CD14-positive monocyte (primary cell): ENCODE measurements around the gene CPT1A. TPM values are rescaled to one million over a fixed set of nuclear protein-coding genes. Genes with fewer than 3 reads are reported as not detected.

Source experiments
- DNase-seq, 3 donors: peaks; one replicate each; pipeline ENCODE4 v3.0.0-alpha.2; 2011 to 2022
- H2AFZ ChIP-seq: 2 replicates; pipeline ENCODE4 v1.6.0; 2012; ENCODE audit warnings: mild to moderate bottlenecking, low read depth, low read length, inconsistent platforms; ENCODE audit not compliant: insufficient read depth, poor library complexity, severe bottlenecking
- H3K27ac ChIP-seq, 2 donors: 1 replicate in 1 of 2; 2 replicates in 1 of 2; pipeline ENCODE4 v1.5.1; 2012 to 2013; ENCODE audit warnings: low read length in 2 of 2, control low read depth in 1 of 2, inconsistent platforms in 1 of 2, low read depth in 1 of 2, mild to moderate bottlenecking in 1 of 2
- H3K27me3 ChIP-seq, 2 donors: one replicate each; pipeline versions ENCODE4 v1.6.0 to v1.6.1; 2011 to 2013; ENCODE audit warnings: low read length in 2 of 2; ENCODE audit not compliant: control insufficient read depth in 2 of 2, insufficient read depth in 2 of 2
- H3K36me3 ChIP-seq, 2 donors: replicated peaks in 1 of 2; 1 replicate in 1 of 2; 2 replicates in 1 of 2; pipeline versions ENCODE4 v1.5.1 to v1.6.1; 2012 to 2013; ENCODE audit warnings: low read length in 2 of 2, control low read depth in 1 of 2, inconsistent platforms in 1 of 2, mild to moderate bottlenecking in 1 of 2; ENCODE audit not compliant: insufficient read depth in 2 of 2, control insufficient read depth in 1 of 2
- H3K4me1 ChIP-seq, 2 donors: 1 replicate in 1 of 2; 2 replicates in 1 of 2; pipeline versions ENCODE4 v1.5.1 to v1.6.1; 2012 to 2013; ENCODE audit warnings: low read length in 2 of 2, control low read depth in 1 of 2, inconsistent platforms in 1 of 2, mild to moderate bottlenecking in 1 of 2, moderate library complexity in 1 of 2; ENCODE audit not compliant: insufficient read depth in 2 of 2, control insufficient read depth in 1 of 2
- H3K4me2 ChIP-seq: replicated peaks from 2 replicates; pipeline ENCODE3; 2012; ENCODE audit warnings: low read length, moderate library complexity, mild to moderate bottlenecking; ENCODE audit not compliant: poor library complexity, severe bottlenecking; ENCODE audit errors: extremely low read depth
- H3K4me3 ChIP-seq, 3 experiments: fragments of 200-600 bp in 1 of 3; sonication (generic) in 1 of 3; replicated peaks in 1 of 3; 1 replicate in 2 of 3; 2 replicates in 1 of 3; pipeline ENCODE4 v1.5.1; 2011 to 2013; ENCODE audit warnings: low read length in 3 of 3, mild to moderate bottlenecking in 3 of 3, control low read depth in 2 of 3, low read depth in 2 of 3, inconsistent platforms in 1 of 3, moderate library complexity in 1 of 3
- H3K79me2 ChIP-seq: 2 replicates; pipeline ENCODE4 v1.6.0; 2012; ENCODE audit warnings: mild to moderate bottlenecking, control low read depth, inconsistent platforms, low read length, moderate library complexity; ENCODE audit not compliant: insufficient read depth
- H3K9ac ChIP-seq: 2 replicates; pipeline ENCODE4 v1.6.0; 2017; ENCODE audit warnings: low read length, mild to moderate bottlenecking; ENCODE audit not compliant: insufficient read depth, poor library complexity, severe bottlenecking
- H3K9me3 ChIP-seq, 2 donors: replicated peaks in 1 of 2; 1 replicate in 1 of 2; 2 replicates in 1 of 2; pipeline versions ENCODE4 v1.5.1 to v1.6.1; 2012 to 2013; ENCODE audit warnings: low read length in 2 of 2, control low read depth in 1 of 2; ENCODE audit not compliant: control insufficient read depth in 1 of 2, insufficient read depth in 1 of 2
- H4K20me1 ChIP-seq: 2 replicates; pipeline ENCODE4 v1.6.0; 2012; ENCODE audit warnings: mild to moderate bottlenecking, low read length, control low read depth, moderate library complexity; ENCODE audit not compliant: insufficient read depth
- H3K27ac Mint-ChIP-seq, 7 donors: one replicate each; pipeline ENCODE4 v1.8.0; 2020; ENCODE audit warnings: mild to moderate bottlenecking in 7 of 7, mixed read lengths in 7 of 7, moderate library complexity in 6 of 7, inconsistent platforms in 2 of 7
- H3K27me3 Mint-ChIP-seq, 3 donors: one replicate each; pipeline ENCODE4 v1.8.0; 2021 to 2022; ENCODE audit warnings: low read depth in 3 of 3, mild to moderate bottlenecking in 3 of 3, mixed read lengths in 3 of 3, moderate library complexity in 3 of 3, inconsistent platforms in 1 of 3
- H3K36me3 Mint-ChIP-seq, 2 donors: one replicate each; pipeline ENCODE4 v1.8.0; 2020; ENCODE audit warnings: mixed read lengths in 2 of 2, inconsistent platforms in 1 of 2, mild to moderate bottlenecking in 1 of 2
- H3K4me1 Mint-ChIP-seq: one replicate; pipeline ENCODE4 v1.8.0; 2020; ENCODE audit warnings: mild to moderate bottlenecking, mixed read lengths
- H3K4me3 Mint-ChIP-seq, 2 donors: one replicate each; pipeline ENCODE4 v1.8.0; 2020; ENCODE audit warnings: mild to moderate bottlenecking in 2 of 2, mixed read lengths in 2 of 2, moderate library complexity in 1 of 2
- H3K9me3 Mint-ChIP-seq, 7 donors: one replicate each; pipeline ENCODE4 v1.8.0; 2020 to 2022; ENCODE audit warnings: mixed read lengths in 7 of 7, mild to moderate bottlenecking in 6 of 7, moderate library complexity in 6 of 7, inconsistent platforms in 2 of 7
- CTCF ChIP-seq: fragments of 200-600 bp; IDR thresholded peaks from one replicate; pipeline ENCODE4 v1.8.0; 2022; ENCODE audit warnings: antibody characterized with exemption, mild to moderate bottlenecking
- WGBS: methylation state at CpG from one replicate; pipeline ENCODE4 v1.1.5; 2013; ENCODE audit warnings: missing lambda C conversion rate; ENCODE audit not compliant: insufficient coverage; 5-methylcytosine and 5-hydroxymethylcytosine counted together
- intact Hi-C, 2 donors: fragments of 100-400 bp; cut with micrococcal nuclease; formaldehyde crosslinking; loops; one replicate each; pipeline versions ENCODE4 v1.15.0 to v1.15.1; 2023
- polyA plus RNA-seq, 3 donors: library from polyadenylated mRNA; depleted of rRNA in 1 of 3; unstranded in 2 of 3; stranded (reverse) in 1 of 3; fragments of 300-500 nt in 2 of 3; fragments of >200 nt in 1 of 3; fragmentation: Illumina TruSeq in 2 of 3; gene quantifications; 1 replicate in 2 of 3; 2 replicates in 1 of 3; pipeline ENCODE4 v1.2.3, GENCODE V29; 2012 to 2021

Gene CPT1A
- polyA plus RNA-seq, 3 donors = 5.6 to 42.5 (median 7.0) TPM

- Histone ChIP-seq H3K9me3 (no peaks in the 10 kb centered on the region), H3K36me3 (peaks cover 74 to 97% of the 10 kb centered on the region in 2 donors), H4K20me1 (peaks cover 9% of the 10 kb centered on the region), H3K79me2 (no peaks in the 10 kb centered on the region), H2AFZ (no peak overlapping the region), H3K4me2 (no peak overlapping the region), H3K4me3 (no peak overlapping the region), H3K9ac (no peak overlapping the region), H3K4me1 (no peaks in the 10 kb centered on the region), H3K27me3 (no peaks in the 10 kb centered on the region), H3K27ac (no peak overlapping the region)
- H3K4me1 Mint-ChIP-seq = no peaks in the 10 kb centered on the region
- peaks cover 0 to 1% (median 0%) of the 10 kb centered on the region in 3 donors for H3K27me3 Mint-ChIP-seq
- no peaks in the 10 kb centered on the region for H3K9me3 Mint-ChIP-seq
- no peak overlapping the region for H3K27ac Mint-ChIP-seq
- peaks cover 64 to 89% of the 10 kb centered on the region in 2 donors for H3K36me3 Mint-ChIP-seq
- TF ChIP-seq CTCF = no peak
- no peak for DNase-seq
- H3K4me3 Mint-ChIP-seq = no peak overlapping the region
- intact Hi-C loops = no loop called here
- 93% methylated on average over 3 of the region's 3 CpGs for WGBS
Measured at GRCh38 chr11:68804786-68805185, 36.9 kb downstream of the CPT1A start.

- no peaks in the 10 kb centered on the region for H3K9me3 Mint-ChIP-seq
- no peak for DNase-seq
- no peak for TF ChIP-seq CTCF
- peaks cover 80 to 99% of the 10 kb centered on the region in 2 donors for H3K36me3 ChIP-seq
- H2AFZ ChIP-seq = no peak overlapping the region
- H3K9me3 ChIP-seq = no peaks in the 10 kb centered on the region
- no peak overlapping the region for H3K27ac Mint-ChIP-seq
- H4K20me1 ChIP-seq = peaks cover 4% of the 10 kb centered on the region
- H3K36me3 Mint-ChIP-seq = peaks cover 69 to 94% of the 10 kb centered on the region in 2 donors
- intact Hi-C loops = no loop called here
- H3K27ac ChIP-seq = no peak overlapping the region
- H3K79me2 ChIP-seq = no peaks in the 10 kb centered on the region
- H3K4me1 Mint-ChIP-seq = no peaks in the 10 kb centered on the region
- H3K9ac ChIP-seq = no peak overlapping the region
- no peak overlapping the region for H3K4me3 ChIP-seq
- H3K27me3 ChIP-seq = no peaks in the 10 kb centered on the region
- 93% methylated on average over 2 of the region's 8 CpGs for WGBS
- no peak overlapping the region for H3K4me3 Mint-ChIP-seq
- no peak overlapping the region for H3K4me2 ChIP-seq
- H3K27me3 Mint-ChIP-seq = peaks cover 0 to 1% (median 0%) of the 10 kb centered on the region in 3 donors
- H3K4me1 ChIP-seq = no peaks in the 10 kb centered on the region
Measured at GRCh38 chr11:68803766-68804165, 38.0 kb downstream of the CPT1A start.
